ENCODE measurements around the gene BCKDHB.
"Not testable (repeated sequence)": the region's sequence is repeated elsewhere in the genome, so short reads cannot be mapped to it uniquely, and the experiment has no call there.

Gene BCKDHB

GRCh38 chr6:80106418-80107235 lies at the start of gene BCKDHB:
TSS of gene BCKDHB (plus strand) at chr6:80106671. CDS start at chr6:80106694, 23 bp downstream.
- DNase-seq (ENCODE audit: low read depth in 2 of 2) = peak; percentile 93 to 96

DNA sequence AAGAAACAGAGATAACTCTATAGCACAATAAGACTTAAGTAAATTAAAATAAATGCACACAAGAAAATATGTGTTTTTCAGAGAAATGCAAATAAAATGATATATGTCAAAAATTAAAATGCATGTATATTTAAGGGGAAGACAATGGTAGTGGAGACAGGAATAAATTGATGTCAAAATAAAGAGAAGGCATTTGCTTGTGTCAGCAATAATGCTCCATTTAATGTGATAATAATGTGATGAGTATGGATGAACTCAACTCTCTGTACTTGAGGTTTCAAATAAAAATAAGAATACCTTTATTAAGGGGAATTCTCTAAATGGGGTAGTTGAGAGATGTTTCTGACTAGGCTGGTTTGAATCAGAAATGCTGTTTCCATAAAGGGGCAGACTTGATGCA lies 45.7 kb upstream of the BCKDHB start:
- DNase-seq (ENCODE audit: low read depth in 2 of 2) = no peak

DNA sequence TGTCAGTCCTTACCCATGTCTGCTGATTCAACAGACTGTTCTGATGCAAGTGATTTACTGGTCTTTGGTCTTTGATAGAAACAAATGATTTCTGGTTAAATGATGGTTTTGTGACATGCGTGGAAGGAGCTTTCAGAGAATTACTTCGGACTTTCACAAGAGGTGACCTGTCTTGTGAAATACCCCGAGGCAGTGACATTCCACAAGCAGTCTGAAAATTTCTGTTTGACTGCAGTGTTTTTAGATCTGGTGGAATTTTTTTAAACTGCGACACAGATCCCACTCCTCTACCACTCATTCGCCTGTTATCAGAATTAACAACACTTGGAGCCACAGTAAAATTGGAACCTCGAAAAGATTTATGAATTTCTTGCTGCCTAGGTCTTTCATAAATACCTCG lies 38.3 kb upstream of the BCKDHB start:
- DNase-seq (ENCODE audit: low read depth in 2 of 2) = not testable (repeated sequence)

- not testable (repeated sequence) for DNase-seq (ENCODE audit: low read depth in 2 of 2)
These were observed 36.0 kb upstream of the BCKDHB start for GRCh38 chr6:80070431-80070830.

DNA sequence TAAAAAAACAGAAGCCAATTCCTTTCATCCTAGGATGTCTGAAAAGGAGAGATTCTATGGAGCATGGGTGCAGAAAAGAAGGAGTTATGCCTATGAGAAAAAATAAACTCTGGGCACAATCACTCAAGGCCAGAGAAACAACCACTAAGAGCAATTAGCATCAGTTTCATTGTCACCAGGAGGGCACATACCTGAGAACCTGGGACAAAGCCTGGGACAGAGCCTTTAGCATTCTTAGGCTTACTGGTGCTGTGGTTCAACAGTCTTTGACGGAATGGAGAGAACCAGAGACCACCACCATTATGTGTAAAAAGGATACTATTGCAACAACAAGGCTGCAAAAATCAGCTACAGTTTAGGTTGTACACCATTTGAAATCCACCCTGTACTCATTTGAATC lies 29.4 kb upstream of the BCKDHB start:
- no peak for DNase-seq (ENCODE audit: low read depth in 2 of 2)

GRCh38 chr6:80088637-80089036 lies 17.8 kb upstream of the BCKDHB start:
- DNase-seq (ENCODE audit: low read depth in 2 of 2) = no peak

DNA sequence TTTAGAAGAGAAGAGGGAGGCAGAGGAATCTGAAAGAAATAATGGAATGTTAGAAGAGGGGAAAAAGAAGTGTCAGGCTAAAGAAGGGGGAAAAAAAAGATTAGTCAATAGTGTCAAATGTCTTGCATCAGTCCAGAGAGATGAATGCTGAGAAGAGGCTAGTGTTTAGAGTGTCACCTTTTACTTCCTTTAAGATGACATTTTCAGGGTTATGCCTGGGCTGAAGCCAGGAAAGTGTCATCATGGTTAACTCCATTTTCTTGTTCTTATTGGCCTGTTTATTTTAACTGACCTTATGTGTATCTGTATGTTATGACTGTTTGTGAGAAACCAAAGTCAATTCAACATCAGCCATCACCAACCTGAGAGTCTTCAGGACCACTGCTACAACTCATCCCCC lies 15.0 kb upstream of the BCKDHB start:
- no peak for DNase-seq (ENCODE audit: low read depth in 2 of 2)

DNA sequence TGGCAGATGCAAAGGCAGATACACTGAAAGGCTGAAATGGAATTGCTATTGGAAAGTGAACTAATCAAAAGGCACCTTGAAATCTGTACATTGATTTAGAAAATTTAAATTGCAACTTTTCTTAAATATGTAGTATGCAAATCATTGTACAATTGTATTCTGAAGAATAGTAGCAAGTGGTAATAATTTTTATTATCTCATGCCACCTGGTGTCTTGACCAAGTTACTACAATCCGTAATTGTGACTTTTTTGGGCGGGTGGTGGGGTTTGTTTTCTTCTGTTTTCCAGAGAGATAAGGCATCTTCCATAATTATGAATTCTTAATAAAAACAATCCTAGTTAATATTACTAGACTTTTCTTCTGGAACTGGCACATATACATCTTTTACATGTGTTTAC lies 12.5 kb upstream of the BCKDHB start:
- no peak for DNase-seq (ENCODE audit: low read depth in 2 of 2)

- no peak for DNase-seq (ENCODE audit: low read depth in 2 of 2)
These were observed 10.9 kb upstream of the BCKDHB start for GRCh38 chr6:80095600-80095999.

GRCh38 chr6:80098392-80098791 lies 8.1 kb upstream of the BCKDHB start:
- DNase-seq (ENCODE audit: low read depth in 2 of 2) = no peak

- no peak for DNase-seq (ENCODE audit: low read depth in 2 of 2)
These were observed 2.0 kb upstream of the BCKDHB start for GRCh38 chr6:80104520-80104919.

GRCh38 chr6:80105972-80106417 lies 476 bp upstream of the BCKDHB start:
- DNase-seq (ENCODE audit: low read depth in 2 of 2) = no peak

- DNase-seq (ENCODE audit: low read depth in 2 of 2) = not testable (repeated sequence)
These were observed 16.1 kb downstream of the BCKDHB start for GRCh38 chr6:80122576-80122975.

GRCh38 chr6:80126657-80127345 lies 20.3 kb downstream of the BCKDHB start:
- DNase-seq (ENCODE audit: low read depth in 2 of 2) = no peak

GRCh38 chr6:80129485-80129884 lies 23.0 kb downstream of the BCKDHB start:
- no peak for DNase-seq (ENCODE audit: low read depth in 2 of 2)

DNA sequence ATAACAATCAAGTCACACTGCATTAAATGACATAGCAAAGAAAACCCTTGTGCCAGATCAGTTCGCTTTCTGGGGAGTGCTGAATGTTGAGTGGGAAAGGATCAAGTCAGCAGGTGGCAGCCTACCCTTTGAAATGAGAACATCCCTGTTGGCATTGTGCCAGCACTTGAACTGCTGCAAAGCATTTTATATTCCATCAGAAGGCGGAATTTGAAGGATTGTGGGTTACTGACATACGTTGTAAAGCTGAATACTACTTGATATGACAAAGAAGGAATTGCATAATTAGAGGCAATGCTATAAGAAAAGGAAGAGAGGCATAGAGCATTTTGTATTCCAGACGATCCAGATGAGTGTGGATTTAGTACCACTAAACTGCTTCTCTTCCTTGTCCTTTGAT lies 26.5 kb downstream of the BCKDHB start:
- DNase-seq (ENCODE audit: low read depth in 2 of 2) = peak in 1 of 2 donors; percentile 13

DNA sequence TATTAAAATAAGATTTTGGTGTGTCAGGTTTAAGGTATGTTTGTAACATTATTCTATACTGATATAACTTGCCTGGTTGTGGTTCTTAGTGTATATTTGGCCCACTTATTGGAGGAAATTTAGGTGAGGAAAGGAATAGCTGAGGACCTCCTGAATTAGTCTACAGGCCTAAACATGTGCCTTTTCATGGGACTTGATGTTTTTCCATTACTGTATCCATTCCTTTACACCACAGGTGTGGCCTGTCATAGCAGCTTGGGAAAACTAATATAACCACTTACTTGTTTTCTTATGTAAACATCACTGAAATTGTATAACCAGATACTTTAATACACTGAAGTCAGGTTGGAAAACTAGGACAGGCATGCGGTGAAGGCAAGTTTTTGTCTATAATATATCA lies 27.6 kb downstream of the BCKDHB start:
- DNase-seq (ENCODE audit: low read depth in 2 of 2) = no peak

- DNase-seq (ENCODE audit: low read depth in 2 of 2) = no peak
These were observed 36.1 kb downstream of the BCKDHB start for GRCh38 chr6:80142586-80142985.

- no peak for DNase-seq (ENCODE audit: low read depth in 2 of 2)
These were observed 37.0 kb downstream of the BCKDHB start for GRCh38 chr6:80143419-80143937.

GRCh38 chr6:80144753-80145315 lies 38.4 kb downstream of the BCKDHB start:
- DNase-seq (ENCODE audit: low read depth in 2 of 2) = no peak

- DNase-seq (ENCODE audit: low read depth in 2 of 2) = no peak
These were observed 39.0 kb downstream of the BCKDHB start for GRCh38 chr6:80145509-80145908.

DNA sequence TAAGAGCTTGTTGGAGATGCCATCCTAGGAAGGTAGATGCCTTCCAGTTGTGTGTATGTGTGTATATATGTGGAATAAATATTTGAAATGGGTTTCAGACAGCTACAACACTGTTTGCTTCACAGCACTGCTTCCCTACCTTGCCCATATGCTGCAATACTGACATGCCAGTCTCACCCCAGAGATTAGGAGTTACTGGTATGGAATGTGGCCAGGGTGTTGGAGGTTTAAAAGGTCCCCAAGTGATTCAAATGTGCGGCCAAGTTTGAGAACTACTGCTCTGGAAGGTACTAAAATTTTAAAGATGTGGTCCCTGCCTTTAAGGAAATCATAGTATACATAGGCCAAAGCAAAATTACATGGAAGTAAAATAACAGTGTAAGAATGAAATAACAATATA lies 39.5 kb downstream of the BCKDHB start:
- DNase-seq (ENCODE audit: low read depth in 2 of 2) = no peak

- DNase-seq (ENCODE audit: low read depth in 2 of 2) = no peak
These were observed 41.7 kb downstream of the BCKDHB start for GRCh38 chr6:80148220-80148619.

Measured in activated CD4-positive, alpha-beta T cell treated with anti-CD3 and anti-CD28 coated beads for 24 hours (primary cell).